Measurements from ENCODE around the gene PAK4. TPM values are rescaled to one million over a fixed set of nuclear protein-coding genes. Genes with fewer than 3 reads are reported as not detected.

The PAK4 gene
- total RNA-seq, 1 donor from 2014 or later = 48.8 TPM

DNA sequence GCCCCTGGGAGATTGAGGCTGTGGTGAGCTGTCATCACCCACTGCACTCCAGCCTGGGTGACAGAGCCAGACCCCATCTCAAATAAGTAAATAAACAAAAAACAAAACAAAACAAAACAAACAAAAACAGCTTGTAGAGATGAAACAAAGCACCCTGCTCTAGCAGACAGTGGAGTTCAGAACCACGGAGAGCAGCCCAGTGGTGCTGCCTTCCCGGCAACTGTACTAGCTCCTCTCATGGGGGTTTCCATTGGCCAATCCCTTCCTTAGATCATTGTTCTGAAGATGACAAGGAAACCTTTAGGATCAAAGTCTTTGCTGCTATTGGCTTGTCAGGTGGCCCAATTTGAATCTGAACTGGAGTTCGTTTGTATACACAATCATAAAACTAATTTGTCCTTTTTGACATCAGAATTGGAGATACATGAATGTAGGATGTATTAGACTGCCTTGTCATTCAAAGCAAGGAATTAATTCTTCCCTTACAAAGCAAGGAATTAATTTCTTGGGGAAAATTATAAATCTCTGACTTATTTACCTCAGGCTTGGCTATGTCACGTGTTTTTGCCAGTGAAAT lies 98.2 kb downstream of the PAK4 start:
- H3K36me3 Mint-ChIP-seq (ENCODE audit: low read depth, unreplicated experiment) = no peaks in the 10 kb centered on the region
- peaks cover 9% of the 10 kb centered on the region for H3K27me3 Mint-ChIP-seq (ENCODE audit: unreplicated experiment)
- no peak overlapping the region for H3K4me3 Mint-ChIP-seq (ENCODE audit: unreplicated experiment)
- TF ChIP-seq, protein P1, sequence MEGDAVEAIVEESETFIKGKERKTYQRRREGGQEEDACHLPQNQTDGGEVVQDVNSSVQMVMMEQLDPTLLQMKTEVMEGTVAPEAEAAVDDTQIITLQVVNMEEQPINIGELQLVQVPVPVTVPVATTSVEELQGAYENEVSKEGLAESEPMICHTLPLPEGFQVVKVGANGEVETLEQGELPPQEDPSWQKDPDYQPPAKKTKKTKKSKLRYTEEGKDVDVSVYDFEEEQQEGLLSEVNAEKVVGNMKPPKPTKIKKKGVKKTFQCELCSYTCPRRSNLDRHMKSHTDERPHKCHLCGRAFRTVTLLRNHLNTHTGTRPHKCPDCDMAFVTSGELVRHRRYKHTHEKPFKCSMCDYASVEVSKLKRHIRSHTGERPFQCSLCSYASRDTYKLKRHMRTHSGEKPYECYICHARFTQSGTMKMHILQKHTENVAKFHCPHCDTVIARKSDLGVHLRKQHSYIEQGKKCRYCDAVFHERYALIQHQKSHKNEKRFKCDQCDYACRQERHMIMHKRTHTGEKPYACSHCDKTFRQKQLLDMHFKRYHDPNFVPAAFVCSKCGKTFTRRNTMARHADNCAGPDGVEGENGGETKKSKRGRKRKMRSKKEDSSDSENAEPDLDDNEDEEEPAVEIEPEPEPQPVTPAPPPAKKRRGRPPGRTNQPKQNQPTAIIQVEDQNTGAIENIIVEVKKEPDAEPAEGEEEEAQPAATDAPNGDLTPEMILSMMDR (IDR thresholded peaks at IDR 0.05; ENCODE audit: unreplicated experiment) = no peak
- H3K4me1 Mint-ChIP-seq (ENCODE audit: unreplicated experiment) = peaks cover 8% of the 10 kb centered on the region
- peak; percentile 65 for DNase-seq (ENCODE audit: low spot score)
- H3K9me3 Mint-ChIP-seq (ENCODE audit: unreplicated experiment) = no peaks in the 10 kb centered on the region
- no peak overlapping the region for H3K27ac Mint-ChIP-seq (ENCODE audit: unreplicated experiment)

- peaks cover 9% of the 10 kb centered on the region for H3K27me3 Mint-ChIP-seq (ENCODE audit: unreplicated experiment)
- no peak for DNase-seq (ENCODE audit: low spot score)
- H3K4me1 Mint-ChIP-seq (ENCODE audit: unreplicated experiment) = peaks cover 8% of the 10 kb centered on the region
- no peak overlapping the region for H3K27ac Mint-ChIP-seq (ENCODE audit: unreplicated experiment)
- H3K4me3 Mint-ChIP-seq (ENCODE audit: unreplicated experiment) = no peak overlapping the region
- no peaks in the 10 kb centered on the region for H3K36me3 Mint-ChIP-seq (ENCODE audit: low read depth, unreplicated experiment)
- TF ChIP-seq, protein P1 (IDR thresholded peaks at IDR 0.05; ENCODE audit: unreplicated experiment) = no peak
- no peaks in the 10 kb centered on the region for H3K9me3 Mint-ChIP-seq (ENCODE audit: unreplicated experiment)
Observed at GRCh38 chr19:39224910-39225309, 99.3 kb downstream of the PAK4 start.

Other genes starting within 250 kb of the PAK4 start
- 5.6 TPM for gene RINL, start 247.5 kb upstream of the PAK4 start, total RNA-seq (ENCODE audit: unreplicated experiment)
- gene SIRT2, start 226.2 kb upstream of the PAK4 start, total RNA-seq (ENCODE audit: unreplicated experiment) = 45.9 TPM
- 16.9 TPM for gene NFKBIB, start 225.8 kb upstream of the PAK4 start, total RNA-seq (ENCODE audit: unreplicated experiment)
- gene CCER2, start 213.6 kb upstream of the PAK4 start, total RNA-seq (ENCODE audit: unreplicated experiment) = 0.87 TPM
- 36.7 TPM for gene SARS2, start 195.0 kb upstream of the PAK4 start, total RNA-seq (ENCODE audit: unreplicated experiment)
- gene MRPS12, start 194.8 kb upstream of the PAK4 start, total RNA-seq (ENCODE audit: unreplicated experiment) = 32.0 TPM
- 16.0 TPM for gene FBXO17, start 150.0 kb upstream of the PAK4 start, total RNA-seq (ENCODE audit: unreplicated experiment)
- 4.0 TPM for gene FBXO27, start 93.2 kb upstream of the PAK4 start, total RNA-seq (ENCODE audit: unreplicated experiment)
- gene ACP7, start 41.4 kb upstream of the PAK4 start, total RNA-seq (ENCODE audit: unreplicated experiment) = 0.46 TPM
- gene NCCRP1, start 71.2 kb downstream of the PAK4 start, total RNA-seq (ENCODE audit: unreplicated experiment) = not detected
- gene SYCN, start 78.5 kb downstream of the PAK4 start, total RNA-seq (ENCODE audit: unreplicated experiment) = not detected
- gene IFNL3, start 119.2 kb downstream of the PAK4 start, total RNA-seq (ENCODE audit: unreplicated experiment) = not detected
- not detected for gene IFNL4, start 123.1 kb downstream of the PAK4 start, total RNA-seq (ENCODE audit: unreplicated experiment)
- not detected for gene IFNL2, start 142.6 kb downstream of the PAK4 start, total RNA-seq (ENCODE audit: unreplicated experiment)
- not detected for gene IFNL1, start 170.6 kb downstream of the PAK4 start, total RNA-seq (ENCODE audit: unreplicated experiment)
- gene LRFN1, start 195.1 kb downstream of the PAK4 start, total RNA-seq (ENCODE audit: unreplicated experiment) = 0.33 TPM
- 36.2 TPM for gene GMFG, start 210.3 kb downstream of the PAK4 start, total RNA-seq (ENCODE audit: unreplicated experiment)
- gene SAMD4B, start 216.6 kb downstream of the PAK4 start, total RNA-seq (ENCODE audit: unreplicated experiment) = 127 TPM

Measured in endothelial cell (in vitro differentiated cells).